ENCODE measurements around the gene CPNE9.

The CPNE9 gene

DNA sequence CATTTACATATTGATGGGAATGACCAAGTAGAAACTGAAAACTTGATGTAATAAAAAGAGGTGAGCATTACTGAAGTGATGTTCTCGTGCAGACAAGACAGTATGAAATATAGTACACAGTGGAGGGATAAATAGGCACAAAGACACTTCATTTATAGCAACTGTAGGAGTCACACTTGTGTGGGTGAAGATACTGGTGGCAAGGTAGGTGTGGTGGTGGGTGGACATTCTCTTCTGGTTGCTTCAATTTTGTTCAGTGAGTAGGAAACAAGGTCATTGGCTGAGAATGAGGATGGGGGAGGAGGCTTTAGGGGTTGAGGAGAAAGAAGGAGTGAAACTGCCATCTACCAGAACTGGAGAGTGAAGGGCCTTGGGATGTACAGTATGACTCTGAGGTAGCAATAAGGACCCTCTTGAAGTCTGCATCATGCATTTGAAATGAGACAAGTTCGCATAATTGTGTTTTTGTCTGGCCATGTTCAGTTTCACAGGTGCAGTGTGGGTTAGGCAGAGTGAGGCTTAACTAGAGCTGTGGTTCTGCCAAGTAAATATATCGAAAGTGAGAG, 6.6 kb downstream of the CPNE9 start:
- Histone ChIP-seq H3K27ac (no peak overlapping the region), H3K4me1 (ENCODE audit: low read depth, poor library complexity, severe bottlenecking) (no peaks in the 10 kb centered on the region), H3K79me2 (ENCODE audit: insufficient read depth, low read depth) (no peaks in the 10 kb centered on the region), H3K27me3 (ENCODE audit: insufficient read depth, low read depth) (no peaks in the 10 kb centered on the region), H4K20me1 (ENCODE audit: insufficient read depth) (no peaks in the 10 kb centered on the region), H3K4me2 (no peak overlapping the region), H3K36me3 (ENCODE audit: insufficient read depth) (no peaks in the 10 kb centered on the region), H3K9ac (no peak overlapping the region), H2AFZ (ENCODE audit: low read depth) (no peak overlapping the region), H3K4me3 (IDR thresholded peaks at IDR 0.05; ENCODE audit: insufficient read depth, low read depth, low read length) (no peak overlapping the region)
- TF ChIP-seq, protein P1, sequence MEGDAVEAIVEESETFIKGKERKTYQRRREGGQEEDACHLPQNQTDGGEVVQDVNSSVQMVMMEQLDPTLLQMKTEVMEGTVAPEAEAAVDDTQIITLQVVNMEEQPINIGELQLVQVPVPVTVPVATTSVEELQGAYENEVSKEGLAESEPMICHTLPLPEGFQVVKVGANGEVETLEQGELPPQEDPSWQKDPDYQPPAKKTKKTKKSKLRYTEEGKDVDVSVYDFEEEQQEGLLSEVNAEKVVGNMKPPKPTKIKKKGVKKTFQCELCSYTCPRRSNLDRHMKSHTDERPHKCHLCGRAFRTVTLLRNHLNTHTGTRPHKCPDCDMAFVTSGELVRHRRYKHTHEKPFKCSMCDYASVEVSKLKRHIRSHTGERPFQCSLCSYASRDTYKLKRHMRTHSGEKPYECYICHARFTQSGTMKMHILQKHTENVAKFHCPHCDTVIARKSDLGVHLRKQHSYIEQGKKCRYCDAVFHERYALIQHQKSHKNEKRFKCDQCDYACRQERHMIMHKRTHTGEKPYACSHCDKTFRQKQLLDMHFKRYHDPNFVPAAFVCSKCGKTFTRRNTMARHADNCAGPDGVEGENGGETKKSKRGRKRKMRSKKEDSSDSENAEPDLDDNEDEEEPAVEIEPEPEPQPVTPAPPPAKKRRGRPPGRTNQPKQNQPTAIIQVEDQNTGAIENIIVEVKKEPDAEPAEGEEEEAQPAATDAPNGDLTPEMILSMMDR (conservative IDR thresholded peaks at IDR 0.05; ENCODE audit: low read depth, low read length): no peak

GRCh38 chr3:9712415-9712814, 8.8 kb downstream of the CPNE9 start:
- no peak overlapping the region for H3K4me3 ChIP-seq (IDR thresholded peaks at IDR 0.05; ENCODE audit: insufficient read depth, low read depth, low read length)
- H3K27ac ChIP-seq: no peak overlapping the region
- H2AFZ ChIP-seq (ENCODE audit: low read depth): no peak overlapping the region
- H4K20me1 ChIP-seq (ENCODE audit: insufficient read depth): no peaks in the 10 kb centered on the region
- H3K4me2 ChIP-seq: no peak overlapping the region
- no peak overlapping the region for H3K9ac ChIP-seq
- no peaks in the 10 kb centered on the region for H3K27me3 ChIP-seq (ENCODE audit: insufficient read depth, low read depth)
- TF ChIP-seq, protein P1 (conservative IDR thresholded peaks at IDR 0.05; ENCODE audit: low read depth, low read length): no peak
- no peaks in the 10 kb centered on the region for H3K36me3 ChIP-seq (ENCODE audit: insufficient read depth)
- H3K79me2 ChIP-seq (ENCODE audit: insufficient read depth, low read depth): no peaks in the 10 kb centered on the region
- no peaks in the 10 kb centered on the region for H3K4me1 ChIP-seq (ENCODE audit: low read depth, poor library complexity, severe bottlenecking)

GRCh38 chr3:9713142-9713541, 9.5 kb downstream of the CPNE9 start:
- H3K79me2 ChIP-seq (ENCODE audit: insufficient read depth, low read depth): no peaks in the 10 kb centered on the region
- no peaks in the 10 kb centered on the region for H4K20me1 ChIP-seq (ENCODE audit: insufficient read depth)
- H3K27me3 ChIP-seq (ENCODE audit: insufficient read depth, low read depth): no peaks in the 10 kb centered on the region
- no peak overlapping the region for H3K27ac ChIP-seq
- no peak overlapping the region for H2AFZ ChIP-seq (ENCODE audit: low read depth)
- no peak overlapping the region for H3K4me3 ChIP-seq (IDR thresholded peaks at IDR 0.05; ENCODE audit: insufficient read depth, low read depth, low read length)
- no peak overlapping the region for H3K9ac ChIP-seq
- no peak overlapping the region for H3K4me2 ChIP-seq
- H3K4me1 ChIP-seq (ENCODE audit: low read depth, poor library complexity, severe bottlenecking): no peaks in the 10 kb centered on the region
- no peaks in the 10 kb centered on the region for H3K36me3 ChIP-seq (ENCODE audit: insufficient read depth)
- TF ChIP-seq, protein P1 (conservative IDR thresholded peaks at IDR 0.05; ENCODE audit: low read depth, low read length): no peak

DNA sequence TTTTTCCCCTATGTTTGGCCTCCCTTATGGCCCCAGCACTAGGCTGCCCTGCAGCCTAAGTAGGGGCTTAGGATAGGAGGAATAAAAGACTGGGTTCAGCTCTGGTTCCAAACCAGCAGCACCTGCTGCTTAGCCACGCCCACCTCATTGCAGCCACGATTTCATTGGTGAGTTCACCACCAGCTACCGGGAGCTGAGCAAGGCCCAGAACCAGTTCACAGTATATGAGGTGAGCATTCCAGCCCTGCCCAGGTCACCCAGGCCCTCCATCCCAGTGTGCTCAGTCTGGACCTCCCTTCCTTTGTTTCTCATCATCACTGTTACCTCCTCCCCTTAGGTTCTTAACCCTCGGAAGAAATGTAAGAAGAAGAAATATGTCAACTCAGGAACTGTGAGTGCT, 11.5 kb downstream of the CPNE9 start:
- H3K27me3 ChIP-seq (ENCODE audit: insufficient read depth, low read depth): no peaks in the 10 kb centered on the region

More for the DNA sequence above, 11.5 kb downstream of the CPNE9 start:
- H3K4me3 ChIP-seq (IDR thresholded peaks at IDR 0.05; ENCODE audit: insufficient read depth, low read depth, low read length): no peak overlapping the region
- H3K36me3 ChIP-seq (ENCODE audit: insufficient read depth): no peaks in the 10 kb centered on the region
- no peak overlapping the region for H3K4me2 ChIP-seq
- H3K27ac ChIP-seq: no peak overlapping the region
- TF ChIP-seq, protein P1 (conservative IDR thresholded peaks at IDR 0.05; ENCODE audit: low read depth, low read length): no peak
- H3K4me1 ChIP-seq (ENCODE audit: low read depth, poor library complexity, severe bottlenecking): no peaks in the 10 kb centered on the region
- H2AFZ ChIP-seq (ENCODE audit: low read depth): no peak overlapping the region
- no peaks in the 10 kb centered on the region for H4K20me1 ChIP-seq (ENCODE audit: insufficient read depth)
- no peaks in the 10 kb centered on the region for H3K79me2 ChIP-seq (ENCODE audit: insufficient read depth, low read depth)
- no peak overlapping the region for H3K9ac ChIP-seq
